ENCODE data around the gene ZBTB8A. TPM values are rescaled to one million over a fixed set of nuclear protein-coding genes. Genes with fewer than 3 reads are reported as not detected.

The ZBTB8A gene
- total and polyA plus RNA-seq, 4 donors: 0.93 to 3.3 (median 1.3) TPM

DNA sequence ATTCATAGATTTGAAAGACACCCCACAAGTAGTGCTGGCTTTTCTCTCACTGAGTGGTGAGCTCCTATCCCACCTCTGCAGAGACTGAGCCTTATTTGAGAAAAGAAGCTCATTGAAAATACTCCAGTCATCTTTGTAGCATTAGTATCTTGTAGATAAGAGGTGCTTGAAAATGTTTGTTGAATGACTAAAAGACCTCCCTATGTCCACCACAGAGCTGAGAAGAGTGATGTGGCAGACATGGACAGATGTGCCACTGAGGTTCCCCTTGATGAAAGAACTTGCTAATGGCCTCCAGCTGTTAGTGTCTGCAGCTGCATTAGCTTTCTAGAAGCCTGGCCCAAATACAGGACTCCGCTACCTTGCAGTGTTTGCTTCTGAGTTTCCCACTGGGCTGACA, 29.3 kb upstream of the ZBTB8A start:
- H3K9me3 ChIP-seq (ENCODE audit: control insufficient read depth in 4 of 4, low read length in 3 of 4): no peaks in the 10 kb centered on the region
- no peak overlapping the region for H3K9ac ChIP-seq (ENCODE audit: low read depth in 1 of 2, low read length in 2 of 2)
- H3K27me3 ChIP-seq (ENCODE audit: control insufficient read depth in 4 of 4, insufficient read depth in 4 of 4, low read length in 3 of 4): no peaks in the 10 kb centered on the region
- TF ChIP-seq, protein P1, sequence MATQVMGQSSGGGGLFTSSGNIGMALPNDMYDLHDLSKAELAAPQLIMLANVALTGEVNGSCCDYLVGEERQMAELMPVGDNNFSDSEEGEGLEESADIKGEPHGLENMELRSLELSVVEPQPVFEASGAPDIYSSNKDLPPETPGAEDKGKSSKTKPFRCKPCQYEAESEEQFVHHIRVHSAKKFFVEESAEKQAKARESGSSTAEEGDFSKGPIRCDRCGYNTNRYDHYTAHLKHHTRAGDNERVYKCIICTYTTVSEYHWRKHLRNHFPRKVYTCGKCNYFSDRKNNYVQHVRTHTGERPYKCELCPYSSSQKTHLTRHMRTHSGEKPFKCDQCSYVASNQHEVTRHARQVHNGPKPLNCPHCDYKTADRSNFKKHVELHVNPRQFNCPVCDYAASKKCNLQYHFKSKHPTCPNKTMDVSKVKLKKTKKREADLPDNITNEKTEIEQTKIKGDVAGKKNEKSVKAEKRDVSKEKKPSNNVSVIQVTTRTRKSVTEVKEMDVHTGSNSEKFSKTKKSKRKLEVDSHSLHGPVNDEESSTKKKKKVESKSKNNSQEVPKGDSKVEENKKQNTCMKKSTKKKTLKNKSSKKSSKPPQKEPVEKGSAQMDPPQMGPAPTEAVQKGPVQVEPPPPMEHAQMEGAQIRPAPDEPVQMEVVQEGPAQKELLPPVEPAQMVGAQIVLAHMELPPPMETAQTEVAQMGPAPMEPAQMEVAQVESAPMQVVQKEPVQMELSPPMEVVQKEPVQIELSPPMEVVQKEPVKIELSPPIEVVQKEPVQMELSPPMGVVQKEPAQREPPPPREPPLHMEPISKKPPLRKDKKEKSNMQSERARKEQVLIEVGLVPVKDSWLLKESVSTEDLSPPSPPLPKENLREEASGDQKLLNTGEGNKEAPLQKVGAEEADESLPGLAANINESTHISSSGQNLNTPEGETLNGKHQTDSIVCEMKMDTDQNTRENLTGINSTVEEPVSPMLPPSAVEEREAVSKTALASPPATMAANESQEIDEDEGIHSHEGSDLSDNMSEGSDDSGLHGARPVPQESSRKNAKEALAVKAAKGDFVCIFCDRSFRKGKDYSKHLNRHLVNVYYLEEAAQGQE (IDR thresholded peaks at IDR 0.05): no peak
- TF ChIP-seq EGR1 (IDR thresholded peaks at IDR 0.05; ENCODE audit: low read depth in 2 of 2) (no peak), TAF1 (conservative IDR thresholded peaks at IDR 0.05) (no peak), HNF4A (conservative IDR thresholded peaks at IDR 0.05) (no peak), HNF4G (IDR thresholded peaks at IDR 0.05) (no peak), FOXA1 (IDR thresholded peaks at IDR 0.05) (no peak), SP1 (IDR thresholded peaks at IDR 0.05) (no peak), GABPA (IDR thresholded peaks at IDR 0.05 in 1 of 2, conservative IDR thresholded peaks at IDR 0.05 in 1 of 2) (no peak), RAD21 (IDR thresholded peaks at IDR 0.05) (no peak), NR2F2 (IDR thresholded peaks at IDR 0.05) (no peak), RXRA (IDR thresholded peaks at IDR 0.05) (no peak), JUND (IDR thresholded peaks at IDR 0.05) (no peak), FOXA2 (IDR thresholded peaks at IDR 0.05) (no peak), YY1 (IDR thresholded peaks at IDR 0.05) (no peak)
- TF ChIP-seq, protein P2, sequence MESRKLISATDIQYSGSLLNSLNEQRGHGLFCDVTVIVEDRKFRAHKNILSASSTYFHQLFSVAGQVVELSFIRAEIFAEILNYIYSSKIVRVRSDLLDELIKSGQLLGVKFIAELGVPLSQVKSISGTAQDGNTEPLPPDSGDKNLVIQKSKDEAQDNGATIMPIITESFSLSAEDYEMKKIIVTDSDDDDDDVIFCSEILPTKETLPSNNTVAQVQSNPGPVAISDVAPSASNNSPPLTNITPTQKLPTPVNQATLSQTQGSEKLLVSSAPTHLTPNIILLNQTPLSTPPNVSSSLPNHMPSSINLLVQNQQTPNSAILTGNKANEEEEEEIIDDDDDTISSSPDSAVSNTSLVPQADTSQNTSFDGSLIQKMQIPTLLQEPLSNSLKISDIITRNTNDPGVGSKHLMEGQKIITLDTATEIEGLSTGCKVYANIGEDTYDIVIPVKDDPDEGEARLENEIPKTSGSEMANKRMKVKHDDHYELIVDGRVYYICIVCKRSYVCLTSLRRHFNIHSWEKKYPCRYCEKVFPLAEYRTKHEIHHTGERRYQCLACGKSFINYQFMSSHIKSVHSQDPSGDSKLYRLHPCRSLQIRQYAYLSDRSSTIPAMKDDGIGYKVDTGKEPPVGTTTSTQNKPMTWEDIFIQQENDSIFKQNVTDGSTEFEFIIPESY (IDR thresholded peaks at IDR 0.05): no peak
- TF ChIP-seq, protein P3, sequence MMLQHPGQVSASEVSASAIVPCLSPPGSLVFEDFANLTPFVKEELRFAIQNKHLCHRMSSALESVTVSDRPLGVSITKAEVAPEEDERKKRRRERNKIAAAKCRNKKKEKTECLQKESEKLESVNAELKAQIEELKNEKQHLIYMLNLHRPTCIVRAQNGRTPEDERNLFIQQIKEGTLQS (IDR thresholded peaks at IDR 0.05): no peak
- TF ChIP-seq, protein P4, sequence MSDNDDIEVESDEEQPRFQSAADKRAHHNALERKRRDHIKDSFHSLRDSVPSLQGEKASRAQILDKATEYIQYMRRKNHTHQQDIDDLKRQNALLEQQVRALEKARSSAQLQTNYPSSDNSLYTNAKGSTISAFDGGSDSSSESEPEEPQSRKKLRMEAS (IDR thresholded peaks at IDR 0.05): no peak
- no peak for DNase-seq (ENCODE audit: low spot score)
- no peak overlapping the region for H3K4me3 ChIP-seq (ENCODE audit: low read depth in 1 of 3, low read length in 3 of 3)
- no peaks in the 10 kb centered on the region for H3K36me3 ChIP-seq (ENCODE audit: control insufficient read depth in 4 of 4, insufficient read depth in 3 of 4, low read depth in 1 of 4, low read length in 3 of 4)
- 100% methylated on average over 1 of the region's 1 CpG for WGBS
- H3K4me1 ChIP-seq (ENCODE audit: control insufficient read depth in 4 of 4, insufficient read depth in 4 of 4, low read length in 3 of 4): no peaks in the 10 kb centered on the region
- no peak overlapping the region for H3K27ac ChIP-seq (ENCODE audit: low read depth in 1 of 2, low read length in 2 of 2)

DNA sequence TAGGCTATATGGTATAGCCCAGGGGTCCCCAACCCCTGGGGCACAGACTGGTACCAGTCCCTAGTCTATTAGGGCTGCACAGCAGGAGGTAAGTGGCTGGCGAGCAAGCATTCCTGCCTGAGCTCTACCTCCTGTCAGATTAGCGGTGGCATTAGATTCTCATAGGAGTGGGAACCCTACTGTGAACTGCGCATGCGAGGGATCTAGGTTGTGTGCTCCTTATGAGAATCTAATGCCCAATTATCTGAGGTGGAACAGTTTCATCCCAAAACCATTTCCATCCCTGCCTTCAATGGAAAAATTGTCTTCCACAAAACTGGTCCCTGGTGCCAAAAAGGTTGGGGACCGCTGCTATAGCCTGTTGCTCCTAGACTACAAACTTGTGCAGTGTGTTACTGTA, 22.8 kb upstream of the ZBTB8A start:
- no peaks in the 10 kb centered on the region for H3K36me3 ChIP-seq (ENCODE audit: control insufficient read depth in 4 of 4, insufficient read depth in 3 of 4, low read depth in 1 of 4, low read length in 3 of 4)
- no peak overlapping the region for H3K4me3 ChIP-seq (ENCODE audit: low read depth in 1 of 3, low read length in 3 of 3)
- H3K27ac ChIP-seq (ENCODE audit: low read depth in 1 of 2, low read length in 2 of 2): no peak overlapping the region
- H3K9me3 ChIP-seq (ENCODE audit: control insufficient read depth in 4 of 4, low read length in 3 of 4): no peaks in the 10 kb centered on the region
- H3K4me1 ChIP-seq (ENCODE audit: control insufficient read depth in 4 of 4, insufficient read depth in 4 of 4, low read length in 3 of 4): no peaks in the 10 kb centered on the region
- no peaks in the 10 kb centered on the region for H3K27me3 ChIP-seq (ENCODE audit: control insufficient read depth in 4 of 4, insufficient read depth in 4 of 4, low read length in 3 of 4)
- 91% methylated on average over 5 of the region's 5 CpGs for WGBS
- DNase-seq (ENCODE audit: low spot score): no peak
- H3K9ac ChIP-seq (ENCODE audit: low read depth in 1 of 2, low read length in 2 of 2): no peak overlapping the region
- TF ChIP-seq HNF4G (IDR thresholded peaks at IDR 0.05): no peak
- TF ChIP-seq HNF4A (conservative IDR thresholded peaks at IDR 0.05): no peak
- no peak for TF ChIP-seq NR2F2 (IDR thresholded peaks at IDR 0.05)
- TF ChIP-seq, protein P5, sequence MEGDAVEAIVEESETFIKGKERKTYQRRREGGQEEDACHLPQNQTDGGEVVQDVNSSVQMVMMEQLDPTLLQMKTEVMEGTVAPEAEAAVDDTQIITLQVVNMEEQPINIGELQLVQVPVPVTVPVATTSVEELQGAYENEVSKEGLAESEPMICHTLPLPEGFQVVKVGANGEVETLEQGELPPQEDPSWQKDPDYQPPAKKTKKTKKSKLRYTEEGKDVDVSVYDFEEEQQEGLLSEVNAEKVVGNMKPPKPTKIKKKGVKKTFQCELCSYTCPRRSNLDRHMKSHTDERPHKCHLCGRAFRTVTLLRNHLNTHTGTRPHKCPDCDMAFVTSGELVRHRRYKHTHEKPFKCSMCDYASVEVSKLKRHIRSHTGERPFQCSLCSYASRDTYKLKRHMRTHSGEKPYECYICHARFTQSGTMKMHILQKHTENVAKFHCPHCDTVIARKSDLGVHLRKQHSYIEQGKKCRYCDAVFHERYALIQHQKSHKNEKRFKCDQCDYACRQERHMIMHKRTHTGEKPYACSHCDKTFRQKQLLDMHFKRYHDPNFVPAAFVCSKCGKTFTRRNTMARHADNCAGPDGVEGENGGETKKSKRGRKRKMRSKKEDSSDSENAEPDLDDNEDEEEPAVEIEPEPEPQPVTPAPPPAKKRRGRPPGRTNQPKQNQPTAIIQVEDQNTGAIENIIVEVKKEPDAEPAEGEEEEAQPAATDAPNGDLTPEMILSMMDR (IDR thresholded peaks at IDR 0.05; ENCODE audit: low read depth, low read length, missing input control): no peak
- TF ChIP-seq, protein P3 (IDR thresholded peaks at IDR 0.05): no peak
- TF ChIP-seq JUND (IDR thresholded peaks at IDR 0.05): no peak
- TF ChIP-seq RAD21 (IDR thresholded peaks at IDR 0.05): no peak
- TF ChIP-seq FOXA1 (IDR thresholded peaks at IDR 0.05): no peak
- TF ChIP-seq SP1 (IDR thresholded peaks at IDR 0.05): no peak
- no peak for TF ChIP-seq EGR1 (IDR thresholded peaks at IDR 0.05; ENCODE audit: low read depth in 2 of 2)
- no peak for TF ChIP-seq TAF1 (conservative IDR thresholded peaks at IDR 0.05)
- TF ChIP-seq, protein P2 (IDR thresholded peaks at IDR 0.05): no peak
- no peak for TF ChIP-seq YY1 (IDR thresholded peaks at IDR 0.05)
